Right lobe of liver (tissue), 4 donors: ENCODE data around the gene P4HA1.

ENCODE experiments used
- CTCF ChIP-seq, 4 donors: fragments of 200-600 bp in 3 of 4; fragments of 450-650 bp in 1 of 4; IDR thresholded peaks; one replicate each; pipeline versions ENCODE4 v1.5.1 to v1.8.0; 2016 to 2022; ENCODE audit warnings: antibody characterized with exemption in 4 of 4, mild to moderate bottlenecking in 2 of 4
- POLR2A ChIP-seq: fragments of 450-650 bp; IDR thresholded peaks from one replicate; pipeline ENCODE4 v1.6.1; 2017; ENCODE audit warnings: antibody characterized with exemption, mild to moderate bottlenecking
- donor health status: DM: no; HTN: no; CAD: no.
- donor health status: DM: no; HTN: no; CAD: no.
- donor health status: DM: no; HTN: yes; CAD: no.

DNA sequence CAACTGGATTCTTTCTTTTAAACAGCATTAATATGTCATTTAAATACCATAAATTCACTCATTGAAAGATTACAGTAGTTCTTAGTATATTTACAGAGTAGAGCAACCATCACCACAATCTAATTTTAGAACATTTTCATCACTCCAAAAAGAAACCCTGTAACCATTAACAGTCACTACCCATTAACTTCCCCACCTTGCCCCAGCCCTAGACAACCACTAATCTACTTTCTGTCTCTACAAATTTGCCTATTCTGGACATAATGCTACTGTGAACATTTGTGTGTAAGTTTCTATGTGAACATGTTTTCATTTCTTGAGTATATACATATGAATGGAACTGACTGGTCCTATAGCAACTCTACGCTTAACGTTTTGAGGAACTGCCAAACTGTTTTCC is 42.4 kb downstream of the P4HA1 start:
- TF ChIP-seq CTCF (IDR thresholded peaks at IDR 0.05) (no peak), POLR2A (no peak)
